ENCODE results near the gene MAPK12.

The MAPK12 gene

GRCh38 chr22:50261615-50262459 lies at the start of gene MAPK12:
Gene MAPK12 (minus strand): TSS chr22:50261683. CDS start chr22:50261509, 174 bp downstream.
- DNase-seq (no peak), ATAC-seq (no peak)

GRCh38 chr22:50310949-50311444 lies 49.5 kb upstream of the MAPK12 start:
- DNase-seq (no peak), ATAC-seq (no peak)

- DNase-seq (no peak), ATAC-seq (no peak)
These were observed 48.7 kb upstream of the MAPK12 start for GRCh38 chr22:50310031-50310722.

GRCh38 chr22:50309601-50309991 lies 48.1 kb upstream of the MAPK12 start:
- DNase-seq (no peak), ATAC-seq (no peak)

GRCh38 chr22:50308986-50309600 lies 47.6 kb upstream of the MAPK12 start:
- DNase-seq (no peak), ATAC-seq (no peak)

GRCh38 chr22:50308597-50308935 lies 47.1 kb upstream of the MAPK12 start:
- DNase-seq (no peak), ATAC-seq (no peak)

- ATAC-seq (no peak), DNase-seq (no peak)
These were observed 46.6 kb upstream of the MAPK12 start for GRCh38 chr22:50307890-50308596.

- DNase-seq (peak; percentile 55), ATAC-seq (peak; percentile 37)
These were observed 45.6 kb upstream of the MAPK12 start, which contains the start of gene PLXNB2 for GRCh38 chr22:50306753-50307749. Gene PLXNB2 (minus strand): TSS chr22:50307646. CDS start chr22:50290584, 17,062 bp downstream.

- DNase-seq (peak; percentile 35), ATAC-seq (no peak)
These were observed 44.6 kb upstream of the MAPK12 start for GRCh38 chr22:50305923-50306566.

- DNase-seq = no peak
- ATAC-seq = no peak
These were observed 44.0 kb upstream of the MAPK12 start for GRCh38 chr22:50305393-50305922.

- ATAC-seq (no peak), DNase-seq (no peak)
These were observed 43.3 kb upstream of the MAPK12 start for GRCh38 chr22:50304528-50305392.

GRCh38 chr22:50303848-50304527 lies 42.5 kb upstream of the MAPK12 start:
- ATAC-seq (no peak), DNase-seq (no peak)

- DNase-seq (no peak), ATAC-seq (no peak)
These were observed 42.0 kb upstream of the MAPK12 start for GRCh38 chr22:50303515-50303847.

- no peak for DNase-seq
- ATAC-seq = no peak
These were observed 41.1 kb upstream of the MAPK12 start for GRCh38 chr22:50302564-50302963.

GRCh38 chr22:50302041-50302541 lies 40.6 kb upstream of the MAPK12 start:
- ATAC-seq = no peak
- no peak for DNase-seq

GRCh38 chr22:50301581-50301991 lies 40.1 kb upstream of the MAPK12 start:
- DNase-seq = no peak
- no peak for ATAC-seq

GRCh38 chr22:50300620-50301257 lies 39.3 kb upstream of the MAPK12 start:
- ATAC-seq = no peak

More at GRCh38 chr22:50300620-50301257, 39.3 kb upstream of the MAPK12 start:
- DNase-seq = no peak

Measured in stimulated activated naive CD8-positive, alpha-beta T cell treated with anti-CD3 and anti-CD28 coated beads, Interleukin-15, Interleukin-2, amounts not matched to agents 100 U/mL and 50 U/mL, for 24 hours (primary cell).